Skeletal muscle tissue (tissue), 4 donors: ENCODE data around the gene PRR33. TPM values are rescaled to one million over a fixed set of nuclear protein-coding genes. Genes with fewer than 3 reads are reported as not detected.
A peak's percentile ranks its signal among the peaks of the same experiment; 100 is the strongest.
"Not testable (repeated sequence)": the region's sequence is repeated elsewhere in the genome, so short reads cannot be mapped to it uniquely, and the experiment has no call there.

Source experiments
- H3K27ac ChIP-seq: one replicate; pipeline ENCODE4 v1.7.0; 2013; ENCODE audit warnings: mild to moderate bottlenecking, low read depth, low read length, inconsistent platforms
- H3K27me3 ChIP-seq, 3 donors: one replicate each; pipeline ENCODE4 v1.7.0; 2013; ENCODE audit warnings: low read length in 3 of 3; ENCODE audit not compliant: control insufficient read depth in 3 of 3, insufficient read depth in 3 of 3
- H3K36me3 ChIP-seq, 3 donors: one replicate each; pipeline ENCODE4 v1.7.0; 2013; ENCODE audit warnings: low read length in 3 of 3; ENCODE audit not compliant: control insufficient read depth in 3 of 3, insufficient read depth in 3 of 3
- H3K4me1 ChIP-seq, 3 donors: one replicate each; pipeline ENCODE4 v1.7.0; 2013; ENCODE audit warnings: low read length in 3 of 3, mild to moderate bottlenecking in 3 of 3; ENCODE audit not compliant: control insufficient read depth in 3 of 3, insufficient read depth in 3 of 3
- H3K4me3 ChIP-seq, 3 donors: one replicate each; pipeline ENCODE4 v1.7.0; 2013; ENCODE audit warnings: low read length in 3 of 3
- H3K9ac ChIP-seq, 3 donors: one replicate each; pipeline ENCODE4 v1.7.0; 2013; ENCODE audit warnings: low read length in 3 of 3, mild to moderate bottlenecking in 3 of 3, moderate library complexity in 2 of 3, low read depth in 1 of 3
- H3K9me3 ChIP-seq, 3 donors: one replicate each; pipeline ENCODE4 v1.7.0; 2013; ENCODE audit warnings: low read length in 3 of 3; ENCODE audit not compliant: control insufficient read depth in 3 of 3
- total RNA-seq: library from RNA; depleted of rRNA; stranded (reverse); fragments of >200 nt; gene quantifications from one replicate; pipeline ENCODE4 v1.2.3, GENCODE V29; 2014
- donor health status: Osteomylitis.

Gene PRR33
- total RNA-seq, 1 donor from 2014 or later = 1.0 TPM

- H3K4me3 ChIP-seq = peak overlapping the region in 2 of 3 donors; percentile 23 to 41
- no peaks in the 10 kb centered on the region for H3K9me3 ChIP-seq
- H3K4me1 ChIP-seq = peaks cover 44 to 66% (median 47%) of the 10 kb centered on the region in 3 donors
- H3K27ac ChIP-seq = peak overlapping the region; percentile 60
- peaks cover 0 to 3% (median 0%) of the 10 kb centered on the region in 3 donors for H3K36me3 ChIP-seq
- peaks cover 14 to 45% (median 20%) of the 10 kb centered on the region in 3 donors for H3K27me3 ChIP-seq
- peak overlapping the region; percentile 51 to 75 (median 53) for H3K9ac ChIP-seq
These were observed 15.2 kb downstream of the PRR33 start for GRCh38 chr11:1876361-1877063.

- H3K27ac ChIP-seq = peak overlapping the region; percentile 60
- H3K36me3 ChIP-seq, H3K9me3 ChIP-seq: not testable (repeated sequence)
- H3K27me3 ChIP-seq = peaks cover 21 to 49% (median 27%) of the 10 kb centered on the region in 3 donors
- H3K4me1 ChIP-seq = peaks cover 38 to 65% (median 41%) of the 10 kb centered on the region in 3 donors
- peak overlapping the region in 2 of 3 donors; percentile 23 to 41 for H3K4me3 ChIP-seq
- H3K9ac ChIP-seq = peak overlapping the region; percentile 51 to 75 (median 53)
These were observed 15.8 kb downstream of the PRR33 start for GRCh38 chr11:1875851-1876301.

GRCh38 chr11:1875093-1875850 is 16.4 kb downstream of the PRR33 start:
- Histone ChIP-seq H3K36me3 (peaks cover 0 to 3% (median 0%) of the 10 kb centered on the region in 3 donors), H3K4me3 (peak overlapping the region in 1 of 3 donors; percentile 43), H3K4me1 (peaks cover 34 to 65% (median 35%) of the 10 kb centered on the region in 3 donors), H3K27me3 (peaks cover 27 to 51% (median 31%) of the 10 kb centered on the region in 3 donors), H3K27ac (peak overlapping the region; percentile 60), H3K9ac (peak overlapping the region in 1 of 3 donors; percentile 57), H3K9me3 (no peaks in the 10 kb centered on the region)

- H3K9me3 ChIP-seq, H3K36me3 ChIP-seq, H3K9ac ChIP-seq: not testable (repeated sequence)
- peak overlapping the region; percentile 36 for H3K27ac ChIP-seq
- peaks cover 27 to 64% (median 29%) of the 10 kb centered on the region in 3 donors for H3K4me1 ChIP-seq
- H3K4me3 ChIP-seq = peak overlapping the region in 1 of 3 donors; percentile 14
- H3K27me3 ChIP-seq = peaks cover 32 to 58% (median 33%) of the 10 kb centered on the region in 3 donors
These were observed 17.1 kb downstream of the PRR33 start for GRCh38 chr11:1874441-1875092.

- H3K4me1 ChIP-seq = peaks cover 24 to 65% (median 31%) of the 10 kb centered on the region in 3 donors
- H3K4me3 ChIP-seq = not testable (repeated sequence)
These were observed 17.9 kb downstream of the PRR33 start for GRCh38 chr11:1873813-1874150.

GRCh38 chr11:1873048-1873812 is 18.5 kb downstream of the PRR33 start:
- Histone ChIP-seq H3K27me3 (peaks cover 40 to 72% (median 44%) of the 10 kb centered on the region in 3 donors), H3K27ac (peak overlapping the region; percentile 36), H3K36me3 (peaks cover 0 to 3% (median 0%) of the 10 kb centered on the region in 3 donors), H3K4me3 (peak overlapping the region; percentile 22 to 78 (median 61)), H3K4me1 (peaks cover 26 to 69% (median 37%) of the 10 kb centered on the region in 3 donors), H3K9ac (peak overlapping the region in 1 of 3 donors; percentile 76), H3K9me3 (no peaks in the 10 kb centered on the region)

More at GRCh38 chr11:1873813-1874150, 17.9 kb downstream of the PRR33 start:
- Histone ChIP-seq H3K27me3 (peaks cover 39 to 66% (median 40%) of the 10 kb centered on the region in 3 donors), H3K9ac (peak overlapping the region in 1 of 3 donors; percentile 54), H3K27ac (peak overlapping the region; percentile 36)
- not testable (repeated sequence) for H3K9me3 ChIP-seq, H3K36me3 ChIP-seq

GRCh38 chr11:1872267-1872985 is 19.3 kb downstream of the PRR33 start:
- Histone ChIP-seq H3K9ac (peak overlapping the region in 2 of 3 donors; percentile 6 to 76), H3K4me1 (peaks cover 23 to 67% (median 34%) of the 10 kb centered on the region in 3 donors), H3K27me3 (peaks cover 40 to 78% (median 44%) of the 10 kb centered on the region in 3 donors), H3K36me3 (peaks cover 0 to 3% (median 0%) of the 10 kb centered on the region in 3 donors), H3K9me3 (no peaks in the 10 kb centered on the region), H3K27ac (peak overlapping the region; percentile 25), H3K4me3 (peak overlapping the region; percentile 52 to 78 (median 61))

- peak overlapping the region; percentile 61 to 78 (median 66) for H3K4me3 ChIP-seq
- peaks cover 0 to 3% (median 0%) of the 10 kb centered on the region in 3 donors for H3K36me3 ChIP-seq
- peaks cover 18 to 60% (median 29%) of the 10 kb centered on the region in 3 donors for H3K4me1 ChIP-seq
- peaks cover 40 to 80% (median 44%) of the 10 kb centered on the region in 3 donors for H3K27me3 ChIP-seq
- H3K9ac ChIP-seq = peak overlapping the region; percentile 6 to 76 (median 43)
- H3K9me3 ChIP-seq = no peaks in the 10 kb centered on the region
- peak overlapping the region; percentile 40 for H3K27ac ChIP-seq
These were observed 20.2 kb downstream of the PRR33 start for GRCh38 chr11:1871531-1871930.
